NOMO-1 treated with DMSO at 0.1 percent for 48 hours (cell line): Measurements from ENCODE around the gene DTNA.
"Not testable (repeated sequence)": the region's sequence is repeated elsewhere in the genome, so short reads cannot be mapped to it uniquely, and the experiment has no call there.

Source experiments
- DNase-seq: peaks from one replicate; lab custom pipeline; 2025; ENCODE audit not compliant: unreplicated experiment; lab: John Stamatoyannopoulos, UW

The DTNA gene

DNA sequence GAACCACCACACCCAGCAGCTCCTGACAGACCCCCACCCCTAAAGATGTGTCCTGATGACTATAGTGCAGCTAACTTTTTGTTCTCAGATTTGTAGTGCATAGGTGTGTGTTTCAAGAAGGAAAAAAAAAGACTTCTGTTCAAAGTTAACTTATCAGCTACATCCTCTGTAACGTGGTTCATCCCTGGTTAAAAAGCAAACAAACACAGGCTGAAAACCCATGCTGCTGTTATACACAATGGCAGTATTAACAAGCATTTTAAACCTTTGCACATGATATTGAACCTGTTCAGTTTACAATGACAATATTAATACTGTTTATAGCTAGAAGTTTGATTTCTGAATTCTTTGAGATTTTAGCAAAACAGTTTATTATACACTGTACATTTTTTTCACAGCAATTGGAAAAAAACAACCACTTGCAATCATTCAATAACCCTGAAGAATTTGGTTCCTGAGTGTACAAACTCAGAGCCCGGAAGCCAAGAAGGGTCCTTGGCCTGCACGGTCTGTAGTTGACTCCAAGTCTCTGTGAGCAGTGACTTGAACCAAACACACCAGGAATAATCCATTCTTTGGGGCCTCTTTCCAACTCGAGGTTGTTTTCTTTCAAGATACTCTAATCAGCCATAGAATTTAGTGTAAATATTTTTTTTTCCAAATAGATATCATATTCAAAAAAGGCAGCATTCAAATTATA is 177.9 kb downstream of the DTNA start:
- no peak for DNase-seq

DNA sequence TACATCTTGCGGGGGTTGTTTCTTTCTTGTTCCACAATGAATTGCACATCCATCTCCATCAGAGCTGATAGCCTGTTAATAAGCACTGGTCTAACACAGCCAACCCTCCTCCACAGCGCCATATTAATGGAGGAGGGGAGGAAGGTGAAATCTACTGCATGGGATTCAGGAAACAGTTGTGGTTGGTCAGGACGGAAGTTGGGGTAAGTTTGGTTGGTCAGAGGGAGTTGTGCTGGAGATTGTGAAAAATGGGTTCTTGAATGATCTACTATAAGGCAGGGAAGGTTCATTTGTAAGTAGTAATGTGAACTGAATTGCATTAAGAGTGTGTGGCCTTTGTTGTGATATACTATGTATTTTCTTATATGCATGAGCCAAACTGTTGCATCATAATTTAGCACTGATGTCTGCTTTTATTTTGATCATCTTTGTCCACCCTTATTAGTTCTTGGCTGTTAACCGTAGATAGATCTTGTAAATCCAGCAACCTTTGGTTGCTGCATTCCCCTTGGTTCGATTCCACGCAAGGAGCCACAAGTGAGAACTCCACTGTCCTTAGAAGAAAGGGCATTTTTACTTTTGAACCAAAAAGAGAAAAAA is 180.5 kb downstream of the DTNA start:
- DNase-seq, result no peak

DNA sequence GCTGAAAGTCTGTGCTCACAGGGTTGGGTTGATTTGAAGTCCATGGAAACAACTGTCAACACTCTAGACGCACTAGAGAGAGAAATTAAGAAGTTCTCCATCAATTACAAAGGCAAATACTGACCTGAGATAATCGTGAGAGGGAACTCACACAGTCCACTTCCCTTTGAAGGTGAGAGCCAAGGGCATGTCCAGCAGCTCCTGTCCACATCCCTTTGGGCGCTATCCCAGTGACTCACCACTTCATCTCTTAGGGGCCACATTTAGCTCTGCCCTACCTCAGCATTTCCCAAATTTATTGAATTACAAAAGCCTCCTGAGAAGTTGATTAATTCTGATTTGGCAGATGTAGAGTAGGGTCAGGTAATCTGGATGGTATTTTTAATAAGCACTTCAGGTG is 182.3 kb downstream of the DTNA start:
- DNase-seq, result no peak

DNA sequence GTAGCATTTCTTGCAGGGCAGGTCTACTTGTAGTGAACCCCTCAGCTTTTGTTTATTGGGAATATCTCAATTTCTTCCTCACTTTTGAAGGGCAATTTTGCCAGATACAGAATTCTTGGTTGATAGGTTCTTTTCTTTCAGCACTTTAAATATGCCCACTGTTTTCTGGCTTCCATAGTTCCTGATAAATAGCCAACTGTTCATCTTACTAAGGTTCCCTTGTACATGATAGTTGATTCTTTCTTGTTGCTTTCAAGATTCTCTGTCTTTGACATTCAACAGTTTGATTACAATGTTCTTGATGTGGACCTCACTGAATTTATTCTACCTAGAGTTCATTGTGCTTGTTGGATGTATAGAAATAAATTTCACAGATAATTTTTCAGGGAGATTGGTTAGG is 183.1 kb downstream of the DTNA start:
- DNase-seq, result no peak

DNA sequence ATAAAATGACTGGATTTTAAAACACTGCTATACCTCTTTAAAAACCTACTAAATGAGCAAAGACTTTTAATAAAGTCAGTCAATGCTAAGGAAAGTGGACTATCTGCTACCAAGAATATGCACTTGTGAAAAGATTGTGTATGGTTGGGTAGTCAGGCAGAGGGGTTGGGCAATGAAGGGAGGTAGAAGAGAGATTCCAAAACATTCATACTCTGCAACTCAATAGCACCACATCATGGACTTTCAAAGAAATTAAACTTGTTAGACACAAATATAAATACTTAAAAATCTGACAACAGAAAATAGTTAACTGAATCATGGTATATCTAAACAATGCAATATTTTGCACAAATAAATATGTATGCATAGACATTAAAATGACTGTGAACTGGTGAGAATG is 191.2 kb downstream of the DTNA start:
- peak; percentile 30 for DNase-seq

DNA sequence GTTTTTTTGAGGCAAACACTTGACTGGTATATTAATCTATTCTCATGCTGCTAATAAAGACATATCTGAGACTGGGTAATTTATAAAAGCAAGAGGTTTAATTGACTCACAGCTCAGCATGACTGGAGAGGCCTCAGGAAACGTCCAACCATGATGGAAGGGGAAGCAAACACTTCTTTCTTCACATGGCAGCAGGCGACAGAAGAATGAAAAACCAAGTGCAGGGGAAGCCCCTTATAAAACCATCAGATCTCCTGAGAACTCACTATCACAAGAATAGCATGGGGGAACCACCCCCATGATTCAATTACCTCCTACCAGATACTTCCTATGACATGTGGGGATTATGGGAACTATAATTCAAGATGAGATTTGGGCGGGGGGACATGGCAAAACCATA is 194.9 kb downstream of the DTNA start:
- DNase-seq, result no peak

DNA sequence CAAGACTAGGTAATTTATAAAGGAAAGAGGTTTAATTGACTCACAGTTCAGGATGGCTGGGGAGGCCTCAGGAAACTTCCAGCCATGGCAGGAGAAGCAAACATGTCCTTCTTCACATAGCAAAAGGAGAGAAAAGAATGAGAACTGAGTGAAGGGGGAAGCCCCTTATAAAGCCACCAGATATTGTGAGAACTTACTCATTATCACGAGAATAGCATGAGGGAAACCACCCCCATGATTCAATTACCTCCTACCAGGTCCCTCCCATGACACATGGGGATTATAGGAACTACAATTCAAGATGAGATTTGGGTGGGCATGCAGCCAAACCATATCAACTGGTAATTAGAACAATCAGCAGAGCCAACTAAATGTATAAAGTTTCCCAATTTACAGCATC is 196.9 kb downstream of the DTNA start:
- not testable (repeated sequence) for DNase-seq

DNA sequence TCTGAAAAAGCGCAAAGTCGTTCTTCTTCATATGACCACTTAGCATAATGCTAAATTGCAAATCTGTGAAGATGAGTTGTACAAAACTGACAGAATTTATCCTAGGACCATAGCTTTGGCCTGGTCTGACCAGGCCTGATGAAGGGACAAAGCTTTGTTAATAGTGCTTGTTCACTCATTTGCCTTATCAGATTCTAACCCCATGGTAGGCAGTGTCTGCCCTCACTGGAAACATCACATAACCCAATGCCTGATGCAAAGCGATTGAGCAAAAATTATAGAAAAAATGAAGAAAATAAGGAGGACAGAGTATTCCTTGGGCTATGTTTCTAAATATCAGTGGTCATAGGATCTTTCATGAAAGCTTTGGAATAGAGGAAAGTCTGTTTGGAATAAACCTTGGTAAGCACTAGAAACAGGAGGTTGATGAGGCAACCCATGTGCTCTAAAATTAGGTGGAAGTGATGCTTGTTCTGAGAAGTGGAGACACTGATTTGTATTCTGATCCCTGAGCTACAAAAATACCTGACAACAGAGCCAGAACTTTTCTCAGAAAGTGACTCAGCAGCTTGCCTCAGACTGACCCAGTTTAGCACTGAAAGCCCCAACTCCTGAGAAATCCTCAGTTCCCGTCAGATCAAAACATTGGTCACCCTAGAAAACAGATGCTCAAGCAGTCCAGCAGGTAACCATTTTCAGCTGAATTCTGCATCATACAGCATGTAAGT is 199.7 kb downstream of the DTNA start:
- no peak for DNase-seq

DNA sequence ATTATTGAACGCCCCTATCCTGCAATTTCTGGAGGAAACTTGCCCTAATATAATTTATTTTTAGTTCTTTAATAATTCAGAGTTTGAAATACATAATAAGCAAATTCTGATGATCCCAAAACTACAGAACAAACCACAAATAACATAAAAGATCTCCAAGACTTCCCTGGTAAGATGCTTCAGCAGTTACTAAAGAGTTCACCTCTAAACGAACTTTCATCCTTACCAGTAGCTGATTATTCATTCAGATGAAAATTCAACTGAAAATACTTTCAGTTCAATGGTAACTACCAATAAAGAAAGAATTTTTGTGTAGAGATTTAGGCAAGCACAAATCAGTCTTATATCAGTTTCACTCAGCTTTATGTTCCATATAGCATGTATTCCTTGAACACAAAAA is 201.0 kb downstream of the DTNA start:
- no peak for DNase-seq

DNA sequence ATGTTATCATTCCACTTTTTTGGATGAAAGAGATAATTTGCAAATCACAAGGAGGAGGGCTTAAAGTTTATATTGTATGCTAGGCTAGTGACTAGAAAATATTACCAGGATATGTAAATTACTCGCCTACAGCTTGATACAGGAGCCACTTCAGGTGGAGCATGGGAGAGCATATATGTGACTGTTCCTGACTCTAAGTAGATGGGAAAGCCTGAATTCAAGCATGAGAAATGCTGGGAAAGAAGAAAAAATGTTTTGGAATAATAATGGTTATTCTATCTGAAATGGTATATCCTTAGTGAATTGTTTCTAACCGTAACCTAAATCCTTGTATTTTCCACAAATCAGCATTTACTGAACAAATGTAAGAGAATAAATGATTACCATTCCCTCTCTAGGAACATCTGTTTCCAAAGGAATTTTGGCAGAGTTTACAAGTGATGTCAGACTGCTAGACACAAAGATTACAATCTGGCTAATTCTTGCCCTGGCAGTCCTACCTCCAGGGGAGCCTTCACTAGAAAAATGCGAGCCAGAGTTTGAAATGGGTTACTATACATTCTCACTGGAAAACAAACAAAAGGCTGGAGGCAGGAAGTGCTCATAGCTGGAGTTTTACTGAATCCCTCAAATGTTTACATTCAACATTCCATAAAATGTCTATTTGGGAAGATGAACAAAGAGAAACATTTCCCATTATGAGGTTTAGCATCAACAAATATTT is 201.7 kb downstream of the DTNA start:
- DNase-seq, result no peak

DNA sequence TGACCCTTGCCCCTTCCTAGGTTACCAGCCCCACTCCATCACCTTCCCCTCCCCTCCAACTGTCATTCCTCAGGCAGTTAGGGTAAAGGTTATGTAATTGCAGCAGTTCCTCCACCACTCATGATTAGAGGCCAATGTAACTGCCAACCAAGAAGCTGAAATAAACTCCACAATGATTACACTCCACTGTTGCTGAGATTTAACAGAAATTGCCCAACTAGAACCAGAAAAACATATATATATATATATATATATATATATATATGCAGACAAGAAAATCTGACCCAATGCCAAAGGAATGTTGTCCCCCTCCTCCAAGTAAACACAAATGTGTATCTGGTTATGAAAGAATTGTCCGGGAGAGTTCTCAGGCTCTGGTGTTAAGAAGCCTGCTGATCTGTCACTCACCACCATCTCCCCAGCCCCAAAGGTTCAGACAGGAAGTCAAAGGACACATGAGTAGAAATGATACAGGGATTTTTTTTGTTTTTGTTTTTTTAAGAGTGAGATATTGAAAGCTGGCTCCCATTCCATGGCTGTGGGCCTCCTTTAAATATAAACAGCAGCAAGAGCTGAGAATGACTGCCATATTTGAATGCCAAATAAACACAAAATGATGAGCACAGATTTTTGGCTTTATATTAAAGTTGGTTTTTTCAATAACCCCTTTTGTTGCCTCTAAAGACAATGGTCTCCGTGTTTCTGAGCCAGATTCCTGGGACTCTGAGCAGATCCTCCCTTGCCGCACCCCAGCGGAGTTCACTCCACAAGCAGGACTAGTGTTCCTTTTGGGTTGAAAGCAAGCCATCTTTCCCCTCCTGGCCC is 204.0 kb downstream of the DTNA start:
- DNase-seq, result peak; percentile 72

DNA sequence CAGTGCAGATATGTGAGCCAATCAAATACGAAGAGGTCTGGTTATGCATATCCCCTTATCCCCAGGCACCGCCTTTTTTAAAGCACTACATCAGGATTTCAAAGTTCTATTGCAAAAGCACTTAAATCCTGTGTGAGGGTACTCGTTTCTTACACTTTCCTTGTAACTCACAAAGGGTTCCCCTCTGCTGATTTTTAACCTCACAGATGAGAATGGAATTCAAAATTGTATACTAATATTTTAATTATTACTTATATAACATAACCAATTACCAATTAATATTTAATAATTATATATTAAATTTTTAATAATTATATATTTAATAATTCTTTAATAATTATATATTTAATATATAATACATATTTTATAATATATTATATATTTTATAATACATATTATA is 204.9 kb downstream of the DTNA start:
- DNase-seq, result no peak

DNA sequence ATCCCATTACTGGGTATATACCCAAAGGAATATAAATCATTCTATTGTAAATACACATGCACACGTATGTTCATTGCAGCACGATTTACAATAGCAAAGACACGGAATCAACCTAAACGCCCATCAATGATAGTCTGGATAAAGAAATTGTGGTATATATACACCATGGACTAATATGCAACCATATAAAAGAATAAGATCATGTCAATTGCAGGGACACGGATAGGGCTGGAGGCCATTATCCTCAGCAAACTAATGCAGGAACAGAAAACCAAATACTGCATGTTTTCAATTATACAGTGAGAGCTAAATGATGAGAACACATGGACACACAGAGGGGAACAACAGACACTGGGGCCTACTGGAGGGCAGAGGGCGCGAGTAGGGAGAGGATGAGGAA is 206.4 kb downstream of the DTNA start:
- not testable (repeated sequence) for DNase-seq

DNA sequence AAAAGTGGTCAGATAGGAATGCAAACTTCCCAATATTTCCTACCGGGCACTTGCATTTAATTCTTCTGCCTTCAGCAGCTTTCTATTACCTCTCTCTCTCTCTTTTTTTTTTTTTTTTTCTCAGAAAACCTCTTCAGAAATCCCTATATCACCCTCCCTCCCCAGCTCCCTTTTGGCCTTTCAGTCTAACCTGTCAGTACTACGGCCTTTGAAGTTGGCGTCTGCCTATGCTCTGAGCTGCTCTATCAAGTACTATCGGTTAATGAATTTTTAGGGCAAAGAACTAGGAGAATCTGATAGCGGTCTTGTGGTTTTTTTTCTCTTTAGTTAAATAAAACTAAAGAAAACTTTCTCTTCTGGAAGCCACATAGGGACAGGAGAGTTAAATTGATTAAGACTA is 208.8 kb downstream of the DTNA start:
- DNase-seq, result no peak

DNA sequence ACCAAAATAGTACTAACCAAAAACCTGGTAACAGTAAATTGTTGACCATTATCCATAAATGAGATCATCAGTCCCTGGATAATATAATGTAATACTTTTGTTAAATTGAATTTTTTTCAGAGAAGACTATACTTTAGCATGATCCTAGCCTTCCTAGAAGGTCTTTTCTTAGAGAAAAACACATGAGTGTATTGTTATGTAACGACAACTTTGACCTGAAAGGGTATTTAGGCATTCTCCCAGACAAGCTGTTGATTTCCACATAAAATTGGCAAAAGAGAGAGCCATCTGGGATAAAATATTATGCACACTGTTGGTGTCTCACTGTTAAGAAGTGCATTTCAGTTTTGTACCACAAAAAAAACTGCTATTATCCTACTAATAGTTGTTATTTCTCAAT is 211.1 kb downstream of the DTNA start:
- no peak for DNase-seq

DNA sequence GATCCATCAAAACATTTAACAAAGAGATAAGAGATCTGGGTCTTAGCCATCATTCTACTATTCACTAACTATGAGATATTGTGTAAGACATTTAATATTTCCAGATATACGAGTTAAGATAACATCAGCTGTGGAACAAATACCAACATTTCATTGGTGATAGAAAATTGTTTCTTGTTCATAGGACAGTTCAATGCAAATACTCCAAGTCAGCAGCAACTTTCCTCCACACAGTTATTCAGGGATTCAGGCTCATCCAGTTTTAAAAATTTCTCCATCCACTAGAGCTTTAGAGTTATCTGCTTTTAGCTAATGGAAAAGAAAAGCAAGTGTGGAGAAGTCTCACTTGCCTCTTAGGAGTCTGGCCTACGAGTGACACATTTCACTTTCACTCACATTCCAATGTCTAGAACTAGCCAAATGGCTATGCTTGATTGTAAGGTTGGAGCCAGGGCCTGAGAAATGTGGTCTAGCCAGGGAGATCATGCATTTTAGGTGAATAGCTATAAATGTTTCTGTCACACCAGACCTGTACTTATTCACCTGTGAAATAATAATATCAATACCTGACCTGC is 211.8 kb downstream of the DTNA start:
- DNase-seq, result no peak

DNA sequence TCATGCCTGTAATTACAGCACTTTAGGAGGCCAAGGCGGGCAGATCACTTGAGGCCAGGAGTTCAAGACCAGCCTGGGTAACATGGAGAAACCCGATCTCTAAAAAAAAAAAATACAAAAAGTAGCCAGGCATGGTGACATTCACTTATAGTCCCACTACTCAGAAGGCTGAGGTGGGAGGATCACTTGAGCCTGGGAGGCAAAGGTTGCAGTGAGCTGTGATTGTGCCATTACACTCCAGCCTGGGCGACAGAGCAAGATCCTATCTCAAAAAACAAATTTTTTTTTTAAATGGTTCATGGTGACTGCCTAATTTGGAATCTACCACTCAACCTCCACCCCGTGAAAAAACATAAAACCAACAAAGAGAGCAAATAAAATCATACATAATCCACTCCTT is 212.5 kb downstream of the DTNA start:
- not testable (repeated sequence) for DNase-seq

DNA sequence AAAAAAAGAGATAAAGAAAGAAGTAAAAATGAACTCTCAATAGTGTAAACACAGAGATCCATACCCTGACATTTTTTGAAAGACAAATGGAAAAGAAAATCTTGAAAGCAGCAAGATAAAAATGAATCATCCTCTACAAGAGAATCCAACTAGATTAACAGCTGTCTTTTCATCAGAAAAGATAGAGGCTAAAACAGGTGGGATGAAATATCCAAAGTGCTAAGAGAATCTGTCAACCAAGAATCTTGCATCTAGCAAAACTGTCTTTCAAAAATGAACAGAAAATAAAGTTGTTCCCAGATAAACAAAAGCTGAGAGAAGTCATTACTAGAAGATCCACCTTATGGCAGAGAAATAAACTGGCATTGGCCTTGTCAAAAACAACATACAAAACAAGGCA is 213.8 kb downstream of the DTNA start:
- DNase-seq, result no peak

DNA sequence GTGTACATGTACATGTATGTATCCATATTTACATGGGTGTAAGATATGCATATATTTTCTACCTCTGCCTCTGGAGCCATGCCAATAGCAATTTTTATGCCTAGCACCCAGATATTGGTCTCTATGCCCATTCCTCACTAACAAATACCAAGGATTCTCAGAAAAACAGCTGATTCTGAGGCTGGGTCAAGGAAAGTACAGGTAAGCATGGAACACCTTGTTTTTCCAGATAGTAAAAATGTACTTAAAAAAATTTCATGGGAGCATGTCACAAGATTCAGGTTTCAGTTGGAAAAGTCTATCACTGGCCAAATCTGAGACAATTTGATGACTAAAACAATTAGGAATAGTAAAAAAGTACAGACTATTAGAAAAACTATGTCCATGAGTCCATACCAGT is 216.6 kb downstream of the DTNA start:
- DNase-seq, result no peak

DNA sequence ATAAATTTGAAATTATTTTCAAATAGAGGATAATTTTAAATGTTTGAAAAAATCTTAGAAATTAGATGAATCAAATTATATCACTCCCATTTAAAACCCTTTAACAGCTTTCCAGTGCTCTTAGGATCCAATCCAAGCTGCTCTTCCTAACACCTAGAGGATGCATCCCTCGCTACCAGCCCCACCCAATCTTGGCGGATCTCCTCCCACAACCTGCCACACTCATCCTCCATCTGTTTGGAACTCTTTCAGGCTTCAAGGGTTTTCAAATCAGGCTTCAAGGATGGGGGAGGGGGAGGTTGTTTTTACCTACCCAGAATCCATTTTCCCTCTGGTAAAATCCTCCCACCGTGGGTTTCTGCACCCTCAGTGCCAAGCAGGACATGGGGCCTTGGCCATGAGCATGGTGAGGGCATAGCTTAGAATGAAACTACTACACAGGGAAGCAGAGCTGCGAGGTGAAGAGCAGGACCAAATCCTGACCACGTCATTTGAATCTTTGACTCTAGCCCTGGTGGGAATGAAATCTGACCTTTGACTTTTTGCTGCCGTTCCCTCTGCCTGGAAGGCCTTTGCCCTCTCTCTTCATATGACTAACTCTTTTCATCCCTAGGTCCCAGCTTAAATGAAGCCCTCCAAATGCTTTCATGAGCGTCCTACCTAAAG is 218.1 kb downstream of the DTNA start:
- DNase-seq, result no peak
